IPS-11a (cell line): ENCODE measurements around the gene PLPP7.

Experiments
- H3K4me3 ChIP-seq: one replicate; pipeline ENCODE4 v1.5.1; 2013; ENCODE audit warnings: low read depth, low read length, control low read depth

The PLPP7 gene

DNA sequence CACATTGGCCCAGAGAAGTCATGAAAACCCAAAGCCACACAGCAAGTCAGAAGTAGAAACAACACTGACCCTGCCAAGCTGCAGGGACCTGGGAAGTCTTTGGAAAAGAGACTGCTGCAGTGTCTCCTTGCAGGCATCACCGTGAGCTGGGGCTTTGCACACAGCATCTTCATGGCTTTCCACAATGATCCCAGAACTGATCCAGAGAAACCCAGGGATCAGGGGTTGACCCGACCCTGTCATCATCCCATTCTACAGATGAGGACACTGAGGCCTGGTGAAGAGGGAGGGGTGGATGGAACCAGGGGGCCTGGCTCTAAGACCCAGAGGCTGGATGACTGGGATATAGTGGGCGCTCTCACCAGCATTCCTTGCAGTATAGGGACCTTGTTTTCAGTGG lies 8.9 kb upstream of the PLPP7 start:
- H3K4me3 ChIP-seq: no peak overlapping the region

DNA sequence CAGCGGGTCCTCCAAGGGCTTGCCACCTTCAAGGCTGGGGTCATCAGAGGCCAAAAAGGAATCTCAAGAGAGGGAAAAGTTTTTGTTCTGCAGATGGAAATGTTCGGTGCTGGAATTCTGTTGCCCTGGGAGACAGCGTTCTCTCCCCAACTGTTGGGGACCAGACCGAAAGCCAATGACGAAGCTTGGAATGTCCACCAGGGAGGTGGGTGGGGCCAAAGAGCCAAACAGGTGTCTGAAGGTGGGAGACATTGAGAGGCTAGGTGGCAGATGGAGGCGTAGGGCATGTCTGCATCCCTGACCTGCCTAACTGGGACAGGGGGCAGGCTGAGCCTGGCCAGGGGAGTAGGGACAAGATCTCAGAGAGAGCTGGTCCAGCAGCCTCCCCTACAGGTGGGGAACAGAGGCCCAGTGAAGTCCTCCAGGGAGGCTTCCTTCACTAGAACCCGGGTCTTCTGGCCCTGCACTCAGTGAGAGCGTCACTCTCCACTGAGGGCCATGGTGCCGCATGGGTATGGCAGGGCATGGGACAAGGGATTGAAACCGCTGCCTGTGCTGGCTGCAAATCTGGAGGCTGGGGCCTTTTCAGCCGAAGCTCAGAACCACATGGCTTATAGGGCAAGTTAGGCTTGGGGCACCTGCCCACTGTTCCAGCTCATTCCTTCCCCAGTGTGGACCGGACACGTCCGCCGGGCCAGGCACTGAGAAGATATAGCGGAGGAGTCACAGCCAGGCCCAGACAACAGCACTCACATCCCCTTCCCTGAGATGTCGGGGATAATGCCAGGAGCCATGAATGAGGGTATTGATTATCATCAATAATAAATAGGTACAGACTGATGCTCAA lies 8.2 kb upstream of the PLPP7 start:
- H3K4me3 ChIP-seq: no peak overlapping the region

DNA sequence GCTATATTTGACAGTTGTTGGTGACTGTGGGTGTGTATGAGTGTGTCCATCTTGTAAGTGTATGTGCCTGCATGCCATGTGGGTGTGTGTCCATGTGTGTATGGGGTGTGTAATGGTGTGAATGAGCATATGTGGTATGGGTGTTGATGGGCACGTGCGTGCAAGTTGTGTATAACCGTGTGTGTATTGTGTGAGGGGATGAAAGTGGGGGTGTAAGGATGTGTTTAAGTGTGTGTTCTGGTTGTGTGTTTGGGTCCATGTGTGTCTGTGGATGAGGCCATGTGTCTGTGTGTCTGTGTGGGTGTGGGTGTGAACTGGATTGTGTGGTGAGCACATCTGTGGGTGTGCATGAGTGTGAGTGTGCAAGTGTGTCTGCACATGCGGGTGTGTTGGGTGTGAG lies 7.3 kb upstream of the PLPP7 start:
- peak overlapping the region; percentile 13 for H3K4me3 ChIP-seq

DNA sequence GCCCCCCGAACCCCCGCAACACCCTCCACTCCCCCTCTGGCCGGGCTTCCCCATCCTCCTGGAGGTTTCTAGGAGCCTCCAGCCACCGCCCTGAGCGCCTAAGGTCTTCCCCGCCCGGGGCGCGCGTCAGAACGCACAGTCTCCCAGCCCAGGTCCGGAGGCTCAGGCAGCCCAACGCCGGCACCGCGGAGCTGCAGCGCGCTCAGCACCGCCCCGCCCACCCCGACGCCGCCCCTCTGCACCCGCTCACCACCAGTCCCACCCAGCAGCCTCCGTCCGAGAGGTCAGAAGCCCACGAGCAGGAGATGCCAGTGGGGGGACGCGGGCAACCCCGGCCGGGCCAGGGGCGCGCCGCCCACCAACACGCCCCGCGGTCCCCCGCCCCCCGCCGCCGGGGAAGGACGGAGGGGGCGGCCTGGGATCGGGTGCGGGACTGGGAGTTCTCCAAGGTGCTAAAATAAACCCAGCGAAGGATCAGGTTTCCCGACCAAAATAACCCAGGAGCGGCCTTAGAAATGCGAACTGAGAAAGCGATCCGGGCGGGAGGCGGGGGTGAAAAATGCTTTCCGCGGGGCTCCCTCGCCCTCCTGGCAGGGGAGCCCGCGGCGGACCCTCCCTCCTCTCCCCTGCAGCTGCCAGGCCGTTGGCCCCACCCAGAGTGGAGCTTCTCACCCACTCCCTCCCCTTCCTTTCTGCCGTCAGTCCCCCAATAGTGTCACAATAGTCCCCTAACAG lies 6.7 kb upstream of the PLPP7 start:
- H3K4me3 ChIP-seq: peak overlapping the region; percentile 13

DNA sequence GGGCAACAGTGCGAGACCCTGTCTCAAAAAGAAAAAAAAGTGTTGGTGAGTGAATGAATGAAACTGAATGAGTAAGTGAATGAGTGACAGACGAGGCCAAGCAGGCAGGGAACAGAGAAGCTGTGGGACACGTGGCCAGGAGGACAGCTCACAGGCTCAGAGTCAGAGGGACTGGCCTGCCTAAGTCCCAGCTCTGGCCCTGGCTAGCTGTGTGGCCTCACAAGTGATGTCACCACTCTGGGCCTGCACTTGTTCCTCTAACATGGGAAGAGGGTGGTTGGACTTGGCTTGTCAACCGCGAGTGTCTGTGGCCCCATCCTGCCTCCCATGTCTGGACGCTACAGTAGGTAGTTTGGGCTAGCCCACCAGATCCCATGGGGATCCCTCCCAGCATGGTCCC lies 4.7 kb upstream of the PLPP7 start:
- no peak overlapping the region for H3K4me3 ChIP-seq

DNA sequence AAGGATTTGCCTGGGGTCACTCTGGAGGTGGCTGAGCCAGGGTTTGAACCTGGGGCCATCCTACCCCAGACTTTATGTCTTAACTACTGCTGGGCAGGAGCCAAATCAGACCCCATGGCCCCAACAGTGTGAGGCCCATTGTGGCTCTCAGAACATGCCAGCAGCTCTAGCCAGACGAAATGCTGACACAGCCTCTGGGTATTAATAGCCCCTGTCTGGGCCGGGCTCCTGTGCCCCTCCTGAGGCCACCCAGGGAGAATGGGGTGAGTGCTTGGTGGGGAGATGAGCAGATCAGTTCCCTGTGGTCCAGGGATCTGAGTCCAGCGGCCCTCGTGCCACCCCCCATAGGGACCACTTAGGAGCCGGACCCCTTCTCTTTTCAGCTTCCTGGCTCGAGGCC lies 2.2 kb upstream of the PLPP7 start:
- no peak overlapping the region for H3K4me3 ChIP-seq

DNA sequence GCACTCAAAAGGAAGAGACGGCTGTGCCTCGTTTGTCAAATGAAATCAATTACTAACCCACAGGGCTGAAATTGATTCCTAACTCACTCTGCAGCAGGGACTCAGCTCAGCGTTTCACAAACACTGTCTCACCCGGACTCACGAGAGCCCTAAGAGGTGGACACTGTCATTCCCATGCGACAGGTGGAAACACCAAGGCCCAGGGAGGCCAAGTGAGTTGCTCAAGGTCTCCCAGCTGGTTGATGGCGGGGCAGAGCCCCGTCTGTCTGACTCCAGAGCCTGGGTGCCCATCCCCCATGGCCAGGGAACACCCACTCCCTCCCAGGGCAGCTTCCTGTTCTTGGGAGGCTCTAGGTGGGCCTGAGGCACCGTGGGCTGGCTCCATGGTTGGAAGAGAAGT lies 1.3 kb upstream of the PLPP7 start:
- H3K4me3 ChIP-seq: no peak overlapping the region

DNA sequence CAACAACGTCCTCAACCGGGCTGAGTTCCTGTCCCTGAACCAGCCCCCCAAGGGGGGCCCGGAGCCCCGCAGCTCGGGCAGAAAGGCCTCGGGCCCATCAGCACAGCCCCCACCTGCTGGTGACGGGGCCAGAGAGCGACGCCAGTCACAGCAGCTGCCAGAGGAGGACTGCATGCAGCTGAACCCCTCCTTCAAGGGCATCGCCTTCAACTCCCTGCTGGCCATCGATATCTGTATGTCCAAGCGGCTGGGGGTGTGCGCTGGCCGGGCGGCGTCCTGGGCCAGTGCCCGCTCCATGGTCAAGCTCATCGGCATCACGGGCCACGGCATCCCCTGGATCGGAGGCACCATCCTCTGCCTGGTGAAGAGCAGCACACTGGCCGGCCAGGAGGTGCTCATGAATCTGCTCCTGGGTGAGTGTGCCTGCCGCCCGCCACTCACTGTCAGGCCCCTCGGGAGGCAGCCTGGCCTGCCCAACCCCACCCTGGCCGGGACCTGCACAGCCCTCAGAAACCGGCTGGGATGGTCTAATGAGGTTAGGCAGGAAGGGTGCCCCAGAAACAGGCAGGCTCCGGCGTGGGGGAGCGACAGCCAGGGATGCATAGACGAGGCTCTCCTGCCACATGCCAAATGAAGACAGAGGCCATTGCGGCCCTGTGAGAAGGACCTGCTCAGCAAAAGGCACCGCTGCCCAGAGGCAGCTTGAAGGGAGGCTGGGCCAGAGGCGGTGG lies 678 bp downstream of the PLPP7 start:
- no peak overlapping the region for H3K4me3 ChIP-seq

DNA sequence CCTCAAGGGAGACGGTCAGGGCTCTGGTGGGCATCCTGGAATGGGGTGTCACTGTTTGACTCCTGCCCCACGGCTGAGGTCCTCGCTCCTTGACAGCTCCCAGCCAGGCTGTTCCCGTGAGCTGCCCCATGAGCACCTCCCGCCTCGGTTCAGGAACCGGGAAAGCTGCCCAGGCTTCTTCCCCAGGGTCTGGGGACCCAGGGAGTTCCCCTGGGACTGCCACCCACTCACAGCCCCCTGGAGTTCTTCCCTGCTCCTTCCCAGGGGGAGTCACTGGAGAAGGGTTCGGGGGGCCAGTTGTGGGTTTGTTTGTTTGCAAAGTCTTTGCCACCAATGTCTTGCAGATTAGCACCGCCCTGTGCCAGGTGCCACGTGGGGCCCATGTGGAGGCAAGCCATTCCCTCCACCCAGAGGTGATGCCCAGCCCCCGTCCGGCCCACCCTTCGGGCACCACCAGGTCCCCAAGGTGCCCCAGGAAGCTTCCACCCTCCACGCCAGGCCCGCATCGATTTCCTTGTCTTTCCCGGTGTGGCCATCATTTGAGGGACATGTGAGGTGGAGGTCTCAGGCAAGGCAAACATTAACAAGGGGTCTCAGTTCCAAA lies 1.3 kb downstream of the PLPP7 start:
- H3K4me3 ChIP-seq: no peak overlapping the region

DNA sequence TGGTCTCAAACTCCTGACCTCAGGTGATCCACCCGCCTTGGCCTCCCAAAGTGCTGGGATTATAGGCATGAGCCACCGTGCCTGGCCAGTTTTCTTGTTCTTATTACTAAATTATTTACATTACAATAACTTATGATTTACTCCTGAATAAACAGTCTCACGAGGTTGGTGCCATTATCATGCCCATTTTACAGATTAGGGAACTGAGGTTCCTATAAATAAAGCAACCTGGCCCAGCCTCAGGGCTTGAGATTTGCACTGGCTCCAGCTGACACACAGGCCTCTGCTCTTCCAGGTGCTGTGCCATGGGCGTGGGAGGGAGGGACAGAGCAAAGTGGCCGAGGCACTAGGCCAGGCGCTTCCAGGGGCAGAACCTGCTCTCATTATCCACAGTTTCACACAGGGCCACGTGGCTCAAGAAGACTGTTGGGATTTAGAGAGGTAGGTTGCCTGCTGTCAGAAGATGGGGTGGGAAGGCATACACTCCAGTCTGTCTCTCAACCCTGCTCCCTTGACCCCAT lies 2.3 kb downstream of the PLPP7 start:
- H3K4me3 ChIP-seq: no peak overlapping the region

DNA sequence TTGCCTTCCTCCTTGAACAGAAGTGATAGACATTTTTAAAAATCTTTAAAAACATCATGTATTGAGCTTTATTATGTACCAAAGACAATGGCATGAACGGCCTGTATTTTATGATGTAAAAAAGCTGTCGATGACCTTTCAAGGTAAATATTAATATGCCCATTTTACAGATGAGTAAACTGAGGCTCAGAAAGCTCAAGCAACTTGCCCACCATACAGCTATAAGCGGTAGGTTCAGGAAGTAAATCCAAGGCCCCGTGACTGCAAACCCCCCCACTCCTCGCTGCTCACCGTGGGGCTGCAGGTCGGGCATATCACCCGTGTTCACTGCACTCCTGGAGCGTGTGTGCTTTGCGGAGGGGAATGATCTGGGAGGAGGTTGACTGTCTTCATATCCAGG lies 3.4 kb downstream of the PLPP7 start:
- H3K4me3 ChIP-seq: no peak overlapping the region

DNA sequence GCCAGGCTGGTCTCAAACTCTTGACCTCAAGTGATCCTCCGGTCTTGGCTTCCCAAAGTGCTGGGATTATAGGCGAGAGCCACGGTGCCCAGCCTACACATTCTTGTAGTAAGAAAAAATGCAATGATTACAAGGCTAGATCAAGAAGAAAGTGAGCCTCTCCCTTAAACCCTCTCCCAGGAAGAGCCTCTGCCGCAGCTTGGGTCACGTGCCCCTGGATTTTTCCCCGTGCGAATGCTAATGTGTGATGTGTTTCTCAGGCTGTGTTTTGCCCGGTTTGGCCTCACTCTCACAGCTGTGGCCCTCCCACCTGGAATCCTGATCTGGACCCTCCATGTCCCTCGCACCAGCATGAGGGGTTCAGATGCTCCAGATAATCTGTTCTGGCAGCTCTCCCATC lies 6.9 kb downstream of the PLPP7 start:
- H3K4me3 ChIP-seq: no peak overlapping the region

DNA sequence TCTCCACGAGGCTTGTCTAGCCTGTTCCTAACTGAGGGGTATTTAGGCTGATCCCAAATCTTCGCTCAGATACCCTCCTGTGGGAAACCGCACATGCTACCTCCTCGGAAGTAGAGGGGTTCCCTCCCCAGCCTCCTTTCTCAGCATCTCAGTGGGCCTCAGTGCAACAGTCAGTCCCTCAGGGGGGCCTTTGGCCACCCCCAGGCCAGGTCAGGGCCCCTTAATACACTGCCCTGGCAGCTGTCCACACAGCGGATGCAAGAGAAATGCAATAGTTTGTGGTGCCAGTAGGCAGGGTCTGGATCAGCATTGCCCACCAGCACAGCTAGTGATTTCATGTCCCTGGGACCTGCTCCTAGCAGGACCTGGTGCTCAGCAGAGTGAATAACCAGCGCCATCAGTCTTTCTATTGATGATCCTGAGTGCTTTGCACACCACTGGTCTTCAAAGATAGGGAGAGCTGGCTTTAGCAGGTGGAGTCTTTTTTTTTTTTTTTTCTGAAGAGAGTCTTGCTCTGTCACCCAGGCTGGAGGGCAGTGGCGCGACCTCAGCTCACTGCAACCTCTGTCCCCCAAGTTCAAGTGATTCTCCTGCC lies 7.5 kb downstream of the PLPP7 start:
- H3K4me3 ChIP-seq: no peak overlapping the region

DNA sequence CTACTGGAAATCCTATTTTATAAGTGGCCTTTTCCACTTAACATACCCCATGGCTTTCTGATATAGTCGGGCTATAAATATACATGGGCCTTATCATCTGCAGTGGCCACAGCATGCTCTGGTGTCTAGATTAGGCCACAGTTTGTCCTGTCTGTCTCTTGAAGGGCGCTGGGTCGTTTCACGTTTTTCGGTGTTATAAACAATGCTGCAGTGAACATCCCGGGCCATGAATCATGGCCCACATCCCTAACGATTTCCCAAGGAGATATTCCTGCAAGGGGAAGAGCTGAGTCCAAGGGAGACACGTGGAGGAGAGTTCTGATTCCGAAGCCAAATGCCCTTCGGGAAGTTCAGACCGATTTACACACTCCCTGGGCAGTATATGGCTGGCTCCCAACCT lies 8.4 kb downstream of the PLPP7 start:
- no peak overlapping the region for H3K4me3 ChIP-seq

DNA sequence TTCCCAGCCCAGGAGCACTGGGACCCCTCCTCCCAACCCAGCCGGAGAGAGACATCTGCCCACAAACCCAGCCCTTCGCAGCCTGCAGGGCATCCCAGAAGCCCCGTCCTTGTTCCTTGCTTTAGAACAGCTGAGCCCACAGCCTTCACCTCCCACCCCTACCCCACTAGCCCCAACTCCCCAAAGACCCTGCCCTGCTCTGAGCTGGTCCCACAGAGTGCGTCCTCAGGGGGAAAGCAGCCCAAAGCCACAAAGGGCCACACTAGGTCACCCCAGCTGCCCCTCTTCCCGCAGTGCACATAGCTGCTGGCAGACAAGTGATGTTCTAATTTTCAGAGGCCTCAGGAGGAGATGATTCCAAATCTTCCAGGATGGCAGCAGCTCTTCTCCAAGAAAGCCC lies 8.8 kb downstream of the PLPP7 start:
- no peak overlapping the region for H3K4me3 ChIP-seq

DNA sequence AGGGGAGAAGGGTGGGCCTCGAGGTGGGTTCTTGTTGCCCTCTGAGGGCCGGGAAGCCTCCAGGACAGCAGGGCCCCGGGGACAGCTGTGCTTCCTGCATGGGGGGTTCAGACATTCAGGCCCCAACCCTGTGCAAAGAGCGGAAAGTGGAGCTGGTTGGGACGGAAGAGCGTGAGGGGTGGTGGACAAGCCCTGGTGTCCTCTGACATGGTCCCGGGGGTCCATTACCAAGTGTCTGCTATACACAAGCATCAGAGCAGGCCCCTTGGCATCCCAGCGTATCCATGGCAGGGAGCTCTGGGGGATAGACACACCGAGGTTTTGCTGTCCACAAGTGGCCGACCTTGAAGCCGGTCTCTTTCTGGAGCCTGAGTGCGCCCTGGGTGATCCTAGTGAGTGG lies 9.3 kb downstream of the PLPP7 start:
- no peak overlapping the region for H3K4me3 ChIP-seq

DNA sequence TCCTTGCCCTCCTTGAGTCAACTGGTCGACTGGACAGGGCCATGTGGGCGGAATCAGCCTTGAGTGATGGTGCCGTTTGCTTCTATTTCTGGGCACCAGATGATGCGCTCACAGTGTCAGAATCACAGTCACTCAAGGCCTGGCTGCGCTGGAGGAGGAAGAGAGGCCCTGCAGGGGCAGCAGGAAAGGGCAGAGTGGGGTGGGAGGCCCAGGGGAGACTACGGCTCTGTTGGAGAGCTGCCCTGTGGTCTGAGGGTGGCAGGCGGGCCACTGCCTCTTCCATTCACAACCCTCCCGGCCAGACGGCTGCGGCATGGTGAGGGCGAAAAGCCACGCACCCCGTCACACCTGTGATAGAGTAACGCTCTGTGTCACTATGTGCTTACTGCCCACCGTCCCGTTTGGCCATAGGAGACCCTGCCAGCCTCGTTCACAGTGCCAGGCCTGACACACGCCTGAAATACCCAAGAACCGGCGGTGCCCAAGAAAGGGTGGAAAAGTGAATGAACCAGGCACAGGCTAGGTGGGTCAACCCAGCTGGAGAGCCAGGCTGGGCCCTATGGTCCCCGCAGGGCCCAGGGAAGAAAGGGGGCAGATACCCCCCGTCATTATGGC lies 9.9 kb downstream of the PLPP7 start:
- no peak overlapping the region for H3K4me3 ChIP-seq

DNA sequence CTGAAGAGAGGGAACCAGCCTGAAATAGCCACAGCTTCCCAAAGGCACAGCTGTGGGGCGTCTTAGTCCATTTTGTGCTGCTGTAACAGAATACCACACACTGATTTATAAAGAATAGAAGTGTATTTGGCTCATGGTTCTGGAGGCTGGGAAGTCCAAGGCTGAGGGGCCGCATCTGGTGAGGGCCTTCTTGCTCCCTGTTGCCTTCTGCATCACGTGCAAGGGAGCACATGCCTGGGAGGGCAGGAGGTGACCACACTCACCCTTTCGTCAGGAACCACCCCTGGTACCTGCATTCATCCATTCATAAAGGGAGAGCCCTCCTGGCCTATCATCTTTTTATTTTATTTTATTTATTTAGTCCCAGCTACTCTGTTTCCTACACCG lies 10.4 kb downstream of the PLPP7 start:
- no peak overlapping the region for H3K4me3 ChIP-seq

DNA sequence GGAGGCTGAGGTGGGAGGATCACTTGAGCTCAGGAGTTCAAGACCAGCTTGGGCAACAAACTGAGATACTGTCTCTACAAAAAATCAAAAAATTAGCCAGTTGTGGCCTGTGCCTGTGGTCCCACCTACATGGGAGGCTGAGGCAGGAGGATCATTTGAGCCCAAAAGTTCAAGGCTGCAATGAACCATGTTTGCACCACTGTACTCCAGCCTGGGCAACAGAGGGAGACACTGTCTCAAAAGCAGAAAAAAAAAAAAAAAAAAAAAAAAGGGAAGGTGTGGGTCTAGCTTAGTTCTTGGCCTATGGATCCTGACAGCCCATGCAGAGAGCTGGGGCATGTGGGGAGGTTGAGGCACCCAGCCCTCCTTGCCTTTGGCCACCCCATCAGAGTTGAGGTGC lies 10.9 kb downstream of the PLPP7 start:
- no peak overlapping the region for H3K4me3 ChIP-seq
